ENCODE measurements around the gene REC8.
"Not testable (repeated sequence)": the region's sequence is repeated elsewhere in the genome, so short reads cannot be mapped to it uniquely, and the experiment has no call there.

The REC8 gene

DNA sequence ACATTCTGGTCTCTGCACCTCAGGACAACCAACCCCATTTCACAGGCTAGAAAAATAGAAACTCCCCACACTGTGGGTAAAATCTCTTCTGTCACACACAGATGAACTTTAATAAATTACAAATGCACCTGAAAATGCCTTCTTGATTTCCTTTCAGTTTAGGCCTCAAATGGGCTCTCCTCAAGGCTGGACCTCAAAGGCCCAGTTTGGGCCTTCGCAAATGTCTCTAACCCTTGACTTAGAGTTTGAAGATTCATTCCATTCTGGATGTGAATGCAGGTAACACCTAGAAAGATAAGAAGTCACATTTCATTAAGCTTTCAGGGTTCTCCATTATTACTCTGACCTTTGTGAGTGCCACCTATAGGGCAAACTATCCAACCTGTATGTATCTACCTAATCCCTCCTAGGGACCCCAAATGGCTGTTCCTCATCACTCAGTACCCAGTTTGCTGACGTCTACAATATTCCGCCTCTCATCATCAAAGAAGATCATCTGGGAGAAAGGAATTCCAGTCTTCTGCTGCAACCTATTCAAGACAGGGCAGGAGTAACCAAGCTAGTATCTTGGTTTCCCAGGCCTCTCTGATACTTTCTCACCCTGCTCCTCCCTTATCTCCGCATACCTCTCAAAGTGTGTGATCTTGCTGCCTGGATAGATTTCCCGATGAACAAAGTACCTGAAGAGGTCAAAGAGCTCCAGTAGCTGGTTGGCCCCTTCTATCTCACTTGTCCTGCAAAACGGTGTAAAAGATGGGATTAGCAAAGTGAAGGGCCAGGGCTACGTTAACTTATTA lies 42.2 kb downstream of the REC8 start:
- ATAC-seq (ENCODE audit: insufficient read depth, low read depth): no peak
- no peaks in the 10 kb centered on the region for H4K20me1 ChIP-seq (ENCODE audit: insufficient read depth, low read length)
- H3K9me3 ChIP-seq (ENCODE audit: insufficient read depth, low read length, severe bottlenecking): no peaks in the 10 kb centered on the region
- H3K4me2 ChIP-seq (ENCODE audit: insufficient read depth, low read length): peak overlapping the region; percentile 92
- H3K79me2 ChIP-seq (ENCODE audit: insufficient read depth, low read length): peaks cover 49% of the 10 kb centered on the region
- no peaks in the 10 kb centered on the region for H3K27me3 ChIP-seq (ENCODE audit: insufficient read depth, low read length, poor library complexity)
- peaks cover 47% of the 10 kb centered on the region for H3K4me1 ChIP-seq (ENCODE audit: insufficient read depth, low read length)
- H3K9ac ChIP-seq (ENCODE audit: low read depth, low read length): peak overlapping the region; percentile 84
- DNase-seq: no peak
- peak overlapping the region; percentile 90 for H2AFZ ChIP-seq (ENCODE audit: low read depth, low read length)
- H3K27ac ChIP-seq (ENCODE audit: low read length): peak overlapping the region; percentile 86
- TF ChIP-seq EZH2 (IDR thresholded peaks at IDR 0.05; ENCODE audit: borderline replicate concordance, low read depth, low read length, severe bottlenecking): no peak
- peak; percentile 9 for TF ChIP-seq CTCF (IDR thresholded peaks at IDR 0.05; ENCODE audit: borderline replicate concordance, extremely low read depth, low read length, poor library complexity, severe bottlenecking)
- H3K4me3 ChIP-seq (ENCODE audit: low read depth in 1 of 2, low read length in 2 of 2): peak overlapping the region; percentile 61 to 89; a peak in 3 of 4 replicates
- H3K36me3 ChIP-seq (ENCODE audit: insufficient read depth, low read length): peaks cover 37% of the 10 kb centered on the region

GRCh38 chr14:24215495-24216344 lies 43.8 kb downstream of the REC8 start, which contains the start of gene MDP1:
TSS of gene MDP1 (minus strand) at chr14:24216066. CDS start at chr14:24215955, 111 bp downstream.
- Histone ChIP-seq H2AFZ (ENCODE audit: low read depth, low read length) (peak within 1 kb of the TSS; percentile 92), H4K20me1 (ENCODE audit: insufficient read depth, low read length) (no peaks in the 10 kb centered on the region), H3K79me2 (ENCODE audit: insufficient read depth, low read length) (peaks cover 54% of the 10 kb centered on the region), H3K4me2 (ENCODE audit: insufficient read depth, low read length) (peak within 1 kb of the TSS; percentile 92), H3K27ac (ENCODE audit: low read length) (peak within 1 kb of the TSS; percentile 80), H3K4me3 (ENCODE audit: low read depth in 1 of 2, low read length in 2 of 2) (peak within 1 kb of the TSS; percentile 61 to 89), H3K36me3 (ENCODE audit: insufficient read depth, low read length) (peaks cover 20% of the 10 kb centered on the region), H3K27me3 (ENCODE audit: insufficient read depth, low read length, poor library complexity) (no peaks in the 10 kb centered on the region), H3K4me1 (ENCODE audit: insufficient read depth, low read length) (peaks cover 47% of the 10 kb centered on the region), H3K9ac (ENCODE audit: low read depth, low read length) (peak within 1 kb of the TSS; percentile 84), H3K9me3 (ENCODE audit: insufficient read depth, low read length, severe bottlenecking) (no peaks in the 10 kb centered on the region)
- peak; percentile 73 for ATAC-seq (ENCODE audit: insufficient read depth, low read depth)
- TF ChIP-seq CTCF (IDR thresholded peaks at IDR 0.05; ENCODE audit: borderline replicate concordance, extremely low read depth, low read length, poor library complexity, severe bottlenecking): peak; percentile 91
- TF ChIP-seq EZH2 (IDR thresholded peaks at IDR 0.05; ENCODE audit: borderline replicate concordance, low read depth, low read length, severe bottlenecking): no peak
- DNase-seq: peak; percentile 89

DNA sequence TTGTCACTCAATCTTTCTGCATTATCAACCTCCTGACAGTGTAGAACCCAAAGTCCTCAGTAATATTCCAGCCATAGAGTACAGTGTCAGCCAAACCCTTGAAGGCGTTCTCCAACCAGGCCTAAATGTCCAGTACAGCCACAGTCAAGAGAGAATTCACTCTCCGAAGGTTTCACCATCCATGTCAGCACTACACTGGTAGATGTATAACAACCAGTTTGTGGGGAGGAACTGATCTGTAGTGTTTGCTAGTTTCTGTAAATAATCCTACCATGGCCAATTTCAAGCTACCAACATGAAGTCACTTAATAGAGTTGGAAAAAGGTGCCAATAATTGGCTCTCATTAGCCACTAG lies 44.4 kb downstream of the REC8 start:
- Histone ChIP-seq H3K4me1 (ENCODE audit: insufficient read depth, low read length) (peaks cover 44% of the 10 kb centered on the region), H3K4me2 (ENCODE audit: insufficient read depth, low read length) (peak overlapping the region; percentile 92), H3K9ac (ENCODE audit: low read depth, low read length) (peak overlapping the region; percentile 84), H2AFZ (ENCODE audit: low read depth, low read length) (peak overlapping the region; percentile 56; the same call in 1 of the 2 replicates), H3K79me2 (ENCODE audit: insufficient read depth, low read length) (peaks cover 57% of the 10 kb centered on the region), H3K4me3 (ENCODE audit: low read depth in 1 of 2, low read length in 2 of 2) (peak overlapping the region in 1 of 2 experiments; percentile 89; a peak in 2 of 4 replicates), H3K36me3 (ENCODE audit: insufficient read depth, low read length) (peaks cover 15% of the 10 kb centered on the region), H4K20me1 (ENCODE audit: insufficient read depth, low read length) (no peaks in the 10 kb centered on the region), H3K27ac (ENCODE audit: low read length) (0 out of 2 replicates have a peak overlapping the region, but pooled peaks have one; percentile 14), H3K9me3 (ENCODE audit: insufficient read depth, low read length, severe bottlenecking) (no peaks in the 10 kb centered on the region), H3K27me3 (ENCODE audit: insufficient read depth, low read length, poor library complexity) (no peaks in the 10 kb centered on the region)
- ATAC-seq (ENCODE audit: insufficient read depth, low read depth) (no peak), DNase-seq (no peak)
- TF ChIP-seq CTCF (IDR thresholded peaks at IDR 0.05; ENCODE audit: borderline replicate concordance, extremely low read depth, low read length, poor library complexity, severe bottlenecking) (no peak), EZH2 (IDR thresholded peaks at IDR 0.05; ENCODE audit: borderline replicate concordance, low read depth, low read length, severe bottlenecking) (no peak)

DNA sequence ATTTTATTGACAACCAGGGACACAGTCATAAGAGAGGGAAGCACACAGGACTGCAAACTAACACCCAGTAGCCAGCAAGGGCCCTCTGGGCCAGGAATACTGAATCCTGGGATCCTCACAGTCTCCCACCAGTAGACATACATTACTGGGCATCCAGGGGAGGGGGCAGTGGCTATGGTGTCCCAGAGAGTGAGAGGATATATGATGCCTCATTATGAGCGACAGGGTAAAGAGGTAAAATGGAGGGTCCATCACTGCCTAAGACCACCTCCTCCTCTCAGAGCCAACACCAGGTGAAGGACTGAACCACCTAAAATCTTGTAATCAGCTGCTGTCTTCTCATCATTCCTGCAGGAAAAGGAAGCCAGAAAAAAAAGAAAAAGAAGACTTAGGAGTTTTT lies 45.0 kb downstream of the REC8 start:
- not testable (repeated sequence) for ATAC-seq (ENCODE audit: insufficient read depth, low read depth); H3K27me3 ChIP-seq (ENCODE audit: insufficient read depth, low read length, poor library complexity); H4K20me1 ChIP-seq (ENCODE audit: insufficient read depth, low read length); DNase-seq; H3K9me3 ChIP-seq (ENCODE audit: insufficient read depth, low read length, severe bottlenecking); H3K27ac ChIP-seq (ENCODE audit: low read length); H2AFZ ChIP-seq (ENCODE audit: low read depth, low read length); H3K4me3 ChIP-seq (ENCODE audit: low read depth in 1 of 2, low read length in 2 of 2); H3K9ac ChIP-seq (ENCODE audit: low read depth, low read length)
- H3K4me1 ChIP-seq (ENCODE audit: insufficient read depth, low read length): peaks cover 39% of the 10 kb centered on the region
- H3K4me2 ChIP-seq (ENCODE audit: insufficient read depth, low read length): 0 out of 2 replicates have a peak overlapping the region, but pooled peaks have one; percentile 92
- H3K79me2 ChIP-seq (ENCODE audit: insufficient read depth, low read length): peaks cover 51% of the 10 kb centered on the region
- H3K36me3 ChIP-seq (ENCODE audit: insufficient read depth, low read length): peaks cover 11% of the 10 kb centered on the region

Measured in DND-41 (cell line).